Stimulated activated CD4-positive, alpha-beta T cell treated with anti-CD3 and anti-CD28 coated beads, Interleukin-1b, Interleukin-23, amount 100 ng/mL, for 48 hours (primary cell): ENCODE results near the gene DAPK1.

Experiments used
- DNase-seq: peaks from one replicate; pipeline ENCODE4 v3.0.0-alpha.2; 2020

DAPK1 gene

GRCh38 chr9:87599901-87600610, 102.4 kb downstream of the DAPK1 start:
- no peak for DNase-seq

- no peak for DNase-seq
Measured at GRCh38 chr9:87601176-87601575, 103.5 kb downstream of the DAPK1 start.

GRCh38 chr9:87601595-87601994, 103.9 kb downstream of the DAPK1 start:
- no peak for DNase-seq

- DNase-seq = no peak
Measured at GRCh38 chr9:87602933-87603643, 105.4 kb downstream of the DAPK1 start.

GRCh38 chr9:87603854-87604490, 106.3 kb downstream of the DAPK1 start:
- no peak for DNase-seq

- DNase-seq = no peak
Measured at GRCh38 chr9:87604886-87605588, 107.4 kb downstream of the DAPK1 start.

- DNase-seq = no peak
Measured at GRCh38 chr9:87605676-87606075, 108.0 kb downstream of the DAPK1 start.

GRCh38 chr9:87606841-87607521, 109.3 kb downstream of the DAPK1 start:
- DNase-seq = no peak

GRCh38 chr9:87607859-87608258, 110.2 kb downstream of the DAPK1 start:
- DNase-seq = no peak

GRCh38 chr9:87609002-87609401, 111.3 kb downstream of the DAPK1 start:
- DNase-seq = no peak

- DNase-seq = no peak
Measured at GRCh38 chr9:87609486-87609885, 111.8 kb downstream of the DAPK1 start.

- no peak for DNase-seq
Measured at GRCh38 chr9:87610200-87611155, 112.8 kb downstream of the DAPK1 start.

- no peak for DNase-seq
Measured at GRCh38 chr9:87611776-87612175, 114.1 kb downstream of the DAPK1 start.

- DNase-seq = no peak
Measured at GRCh38 chr9:87612536-87612935, 114.9 kb downstream of the DAPK1 start.

- no peak for DNase-seq
Measured at GRCh38 chr9:87613265-87614111, 115.8 kb downstream of the DAPK1 start.

- no peak for DNase-seq
Measured at GRCh38 chr9:87614397-87614796, 116.7 kb downstream of the DAPK1 start.

GRCh38 chr9:87615136-87615535, 117.5 kb downstream of the DAPK1 start:
- no peak for DNase-seq

- DNase-seq = no peak
Measured at GRCh38 chr9:87615547-87616148, 118.0 kb downstream of the DAPK1 start.

GRCh38 chr9:87618226-87618625, 120.6 kb downstream of the DAPK1 start:
- no peak for DNase-seq

GRCh38 chr9:87618931-87619330, 121.3 kb downstream of the DAPK1 start:
- no peak for DNase-seq
